SK-N-SH treated with all-trans-retinoic acid at 6 μM for 48 hours (cell line): Measurements from ENCODE around the gene APBB1IP.

Source experiments
- ZFP3 ChIP-seq: fragments of 250-450 bp; sonication (Bioruptor Pico); IDR thresholded peaks from 2 replicates; pipeline ENCODE4 v1.5.0; 2020; ENCODE audit warnings: mild to moderate bottlenecking, moderate library complexity
- TF ChIP-seq, protein P1 (sequence below): fragments of 250-450 bp; sonication (Bioruptor Pico); IDR thresholded peaks from 2 replicates; pipeline ENCODE4 v1.5.1; 2021; ENCODE audit warnings: mild to moderate bottlenecking, moderate library complexity
- TF ChIP-seq, protein P2 (sequence below): fragments of 250-450 bp; sonication (Bioruptor Pico); IDR thresholded peaks from 2 replicates; pipeline ENCODE4 v1.8.0; 2020; ENCODE audit warnings: mild to moderate bottlenecking, moderate library complexity, borderline replicate concordance

DNA sequence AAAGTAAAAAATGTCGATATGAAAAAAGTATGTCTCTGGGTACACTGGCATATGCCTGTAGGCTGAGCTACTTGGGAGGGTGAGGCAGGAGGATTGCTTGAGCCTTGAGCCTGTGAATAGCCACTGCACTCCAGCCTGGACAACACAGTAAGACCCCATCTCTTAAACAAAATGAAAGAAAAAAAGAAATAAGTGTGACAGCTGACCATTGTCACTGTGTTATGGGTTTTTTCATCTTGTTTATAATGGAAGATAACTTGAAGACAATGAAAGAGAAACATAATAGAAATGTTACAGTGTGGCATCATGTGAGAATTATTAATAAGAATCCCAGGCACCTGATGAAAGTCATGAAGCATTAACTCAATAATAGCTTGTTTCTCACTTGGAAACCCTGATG is 75.0 kb downstream of the APBB1IP start:
- TF ChIP-seq ZFP3: no peak
- TF ChIP-seq, protein P1, sequence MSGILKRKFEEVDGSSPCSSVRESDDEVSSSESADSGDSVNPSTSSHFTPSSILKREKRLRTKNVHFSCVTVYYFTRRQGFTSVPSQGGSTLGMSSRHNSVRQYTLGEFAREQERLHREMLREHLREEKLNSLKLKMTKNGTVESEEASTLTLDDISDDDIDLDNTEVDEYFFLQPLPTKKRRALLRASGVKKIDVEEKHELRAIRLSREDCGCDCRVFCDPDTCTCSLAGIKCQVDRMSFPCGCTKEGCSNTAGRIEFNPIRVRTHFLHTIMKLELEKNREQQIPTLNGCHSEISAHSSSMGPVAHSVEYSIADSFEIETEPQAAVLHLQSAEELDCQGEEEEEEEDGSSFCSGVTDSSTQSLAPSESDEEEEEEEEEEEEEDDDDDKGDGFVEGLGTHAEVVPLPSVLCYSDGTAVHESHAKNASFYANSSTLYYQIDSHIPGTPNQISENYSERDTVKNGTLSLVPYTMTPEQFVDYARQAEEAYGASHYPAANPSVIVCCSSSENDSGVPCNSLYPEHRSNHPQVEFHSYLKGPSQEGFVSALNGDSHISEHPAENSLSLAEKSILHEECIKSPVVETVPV (CRISPR knock-in tag): no peak
- TF ChIP-seq, protein P2, sequence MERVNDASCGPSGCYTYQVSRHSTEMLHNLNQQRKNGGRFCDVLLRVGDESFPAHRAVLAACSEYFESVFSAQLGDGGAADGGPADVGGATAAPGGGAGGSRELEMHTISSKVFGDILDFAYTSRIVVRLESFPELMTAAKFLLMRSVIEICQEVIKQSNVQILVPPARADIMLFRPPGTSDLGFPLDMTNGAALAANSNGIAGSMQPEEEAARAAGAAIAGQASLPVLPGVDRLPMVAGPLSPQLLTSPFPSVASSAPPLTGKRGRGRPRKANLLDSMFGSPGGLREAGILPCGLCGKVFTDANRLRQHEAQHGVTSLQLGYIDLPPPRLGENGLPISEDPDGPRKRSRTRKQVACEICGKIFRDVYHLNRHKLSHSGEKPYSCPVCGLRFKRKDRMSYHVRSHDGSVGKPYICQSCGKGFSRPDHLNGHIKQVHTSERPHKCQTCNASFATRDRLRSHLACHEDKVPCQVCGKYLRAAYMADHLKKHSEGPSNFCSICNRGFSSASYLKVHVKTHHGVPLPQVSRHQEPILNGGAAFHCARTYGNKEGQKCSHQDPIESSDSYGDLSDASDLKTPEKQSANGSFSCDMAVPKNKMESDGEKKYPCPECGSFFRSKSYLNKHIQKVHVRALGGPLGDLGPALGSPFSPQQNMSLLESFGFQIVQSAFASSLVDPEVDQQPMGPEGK: no peak
